Measurements from ENCODE around the gene CYP1A2. TPM values are rescaled to one million over a fixed set of nuclear protein-coding genes. Genes with fewer than 3 reads are reported as not detected.

The CYP1A2 gene
- polyA plus RNA-seq, 1 of the 3 experiments (the other 2 are of a cell fraction), result not detected

DNA sequence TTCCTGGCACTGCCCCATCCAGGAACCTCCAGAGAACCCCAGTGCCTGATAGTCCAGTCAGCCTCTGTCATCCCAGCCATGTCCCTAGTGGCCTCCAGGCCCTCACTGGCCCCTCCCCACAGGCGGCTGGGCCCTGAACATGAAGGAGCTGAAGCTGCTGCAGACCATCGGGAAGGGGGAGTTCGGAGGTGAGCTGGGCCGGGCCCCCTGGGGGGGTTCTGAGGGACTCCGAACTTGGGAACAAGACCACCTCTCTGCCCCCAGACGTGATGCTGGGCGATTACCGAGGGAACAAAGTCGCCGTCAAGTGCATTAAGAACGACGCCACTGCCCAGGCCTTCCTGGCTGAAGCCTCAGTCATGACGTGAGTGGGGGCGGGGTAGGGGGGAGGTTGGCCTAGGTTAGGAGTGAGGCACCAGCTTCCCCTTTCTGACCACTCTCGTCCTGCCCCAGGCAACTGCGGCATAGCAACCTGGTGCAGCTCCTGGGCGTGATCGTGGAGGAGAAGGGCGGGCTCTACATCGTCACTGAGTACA lies 52.0 kb downstream of the CYP1A2 start:
- Histone ChIP-seq H3K4me2 (no peak overlapping the region), H3K9me3 (no peaks in the 10 kb centered on the region), H3K36me3 (replicated peaks in 1 of 2; ENCODE audit: control insufficient read depth in 1 of 2, insufficient read depth in 2 of 2, low read length in 1 of 2) (peaks cover 0 to 55% of the 10 kb centered on the region in 2 experiments), H2AFZ (ENCODE audit: low read depth) (no peak overlapping the region), H3K27me3 (ENCODE audit: insufficient read depth) (no peaks in the 10 kb centered on the region), H3K27ac (ENCODE audit: low read depth in 2 of 2, low read length in 1 of 2) (no peak overlapping the region), H3K4me1 (ENCODE audit: control insufficient read depth in 1 of 2, insufficient read depth in 2 of 2, low read depth in 1 of 2, low read length in 1 of 2) (no peaks in the 10 kb centered on the region), H3K79me2 (ENCODE audit: insufficient read depth) (peaks cover 21% of the 10 kb centered on the region), H3K9me2 (no peaks in the 10 kb centered on the region), H3F3A (replicated peaks; ENCODE audit: insufficient read depth) (no peaks in the 10 kb centered on the region), H3K9ac (no peak overlapping the region), H3K4me3 (ENCODE audit: low read depth in 2 of 2, low read length in 1 of 2) (no peak overlapping the region), H4K20me1 (ENCODE audit: insufficient read depth) (peaks cover 44% of the 10 kb centered on the region)
- DNase-seq, result no peak
- 94% methylated on average over 15 of the region's 20 CpGs for WGBS (ENCODE audit: low lambda C conversion rate)
- CTCF ChIA-PET, result interaction anchor here (0.7 to 3.0 kb wide), 24 partner anchors 7 to 166 kb away, joined by 3 to 43 read pairs (median 5); partner anchors contain the start of genes CPLX3, CSK and LMAN1L
- TF ChIP-seq NRF1 (IDR thresholded peaks at IDR 0.05; ENCODE audit: low read depth, low read length) (no peak), ELF1 (IDR thresholded peaks at IDR 0.05) (no peak), YY1 (IDR thresholded peaks at IDR 0.05; ENCODE audit: low read depth) (no peak), RXRA (IDR thresholded peaks at IDR 0.05; ENCODE audit: borderline replicate concordance, low read depth) (no peak)
- TF ChIP-seq, protein P1, sequence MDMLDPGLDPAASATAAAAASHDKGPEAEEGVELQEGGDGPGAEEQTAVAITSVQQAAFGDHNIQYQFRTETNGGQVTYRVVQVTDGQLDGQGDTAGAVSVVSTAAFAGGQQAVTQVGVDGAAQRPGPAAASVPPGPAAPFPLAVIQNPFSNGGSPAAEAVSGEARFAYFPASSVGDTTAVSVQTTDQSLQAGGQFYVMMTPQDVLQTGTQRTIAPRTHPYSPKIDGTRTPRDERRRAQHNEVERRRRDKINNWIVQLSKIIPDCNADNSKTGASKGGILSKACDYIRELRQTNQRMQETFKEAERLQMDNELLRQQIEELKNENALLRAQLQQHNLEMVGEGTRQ (IDR thresholded peaks at IDR 0.05; ENCODE audit: borderline replicate concordance, low read depth, low read length), result no peak
- POLR2A ChIA-PET, result no interaction called here

DNA sequence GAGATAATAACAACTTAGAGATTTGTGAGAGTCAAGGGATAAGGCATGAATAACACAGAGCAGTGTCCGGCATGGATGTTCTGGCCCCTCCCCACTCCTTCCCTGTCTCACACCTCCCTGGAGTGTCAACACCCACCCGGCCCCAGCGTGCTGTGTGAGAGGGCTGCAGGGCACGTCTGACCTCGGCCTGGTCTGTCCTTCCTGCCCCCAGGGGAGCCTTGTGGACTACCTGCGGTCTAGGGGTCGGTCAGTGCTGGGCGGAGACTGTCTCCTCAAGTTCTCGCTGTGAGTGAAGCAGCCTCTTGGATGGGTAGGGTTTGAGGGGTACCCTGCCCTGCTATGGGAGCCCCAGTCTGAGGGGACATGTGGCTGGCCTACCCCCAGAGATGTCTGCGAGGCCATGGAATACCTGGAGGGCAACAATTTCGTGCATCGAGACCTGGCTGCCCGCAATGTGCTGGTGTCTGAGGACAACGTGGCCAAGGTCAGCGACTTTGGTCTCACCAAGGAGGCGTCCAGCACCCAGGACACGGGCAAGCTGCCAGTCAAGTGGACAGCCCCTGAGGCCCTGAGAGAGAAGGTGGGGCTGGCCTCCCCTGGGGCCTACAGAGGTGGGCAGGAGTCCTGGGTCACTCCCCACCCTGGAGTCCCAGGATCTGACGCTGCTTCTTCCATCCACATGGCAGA lies 52.8 kb downstream of the CYP1A2 start:
- no peaks in the 10 kb centered on the region for H3K9me3 ChIP-seq
- CTCF ChIA-PET, result interaction anchor here (0.8 to 3.0 kb wide), 11 partner anchors 8 to 166 kb away, joined by 3 to 43 read pairs (median 4); partner anchors contain the start of gene CSK
- no peak for DNase-seq
- peaks cover 0 to 55% of the 10 kb centered on the region in 2 experiments for H3K36me3 ChIP-seq (replicated peaks in 1 of 2; ENCODE audit: control insufficient read depth in 1 of 2, insufficient read depth in 2 of 2, low read length in 1 of 2)
- H3K27ac ChIP-seq (ENCODE audit: low read depth in 2 of 2, low read length in 1 of 2), result no peak overlapping the region
- no peak overlapping the region for H3K4me2 ChIP-seq
- H3K27me3 ChIP-seq (ENCODE audit: insufficient read depth), result no peaks in the 10 kb centered on the region
- H3K4me1 ChIP-seq (ENCODE audit: control insufficient read depth in 1 of 2, insufficient read depth in 2 of 2, low read depth in 1 of 2, low read length in 1 of 2), result no peaks in the 10 kb centered on the region
- no peak overlapping the region for H3K4me3 ChIP-seq (ENCODE audit: low read depth in 2 of 2, low read length in 1 of 2)
- no peak overlapping the region for H3K9ac ChIP-seq
- WGBS (ENCODE audit: low lambda C conversion rate), result 85% methylated on average over 8 of the region's 18 CpGs
- POLR2A ChIA-PET, result no interaction called here
- peaks cover 38% of the 10 kb centered on the region for H4K20me1 ChIP-seq (ENCODE audit: insufficient read depth)
- no peak overlapping the region for H2AFZ ChIP-seq (ENCODE audit: low read depth)
- no peaks in the 10 kb centered on the region for H3F3A ChIP-seq (replicated peaks; ENCODE audit: insufficient read depth)
- no peaks in the 10 kb centered on the region for H3K9me2 ChIP-seq
- peaks cover 13% of the 10 kb centered on the region for H3K79me2 ChIP-seq (ENCODE audit: insufficient read depth)
- TF ChIP-seq, protein P2, sequence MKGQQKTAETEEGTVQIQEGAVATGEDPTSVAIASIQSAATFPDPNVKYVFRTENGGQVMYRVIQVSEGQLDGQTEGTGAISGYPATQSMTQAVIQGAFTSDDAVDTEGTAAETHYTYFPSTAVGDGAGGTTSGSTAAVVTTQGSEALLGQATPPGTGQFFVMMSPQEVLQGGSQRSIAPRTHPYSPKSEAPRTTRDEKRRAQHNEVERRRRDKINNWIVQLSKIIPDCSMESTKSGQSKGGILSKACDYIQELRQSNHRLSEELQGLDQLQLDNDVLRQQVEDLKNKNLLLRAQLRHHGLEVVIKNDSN (IDR thresholded peaks at IDR 0.05; ENCODE audit: borderline replicate concordance, low read depth), result no peak
- TF ChIP-seq, protein P3, sequence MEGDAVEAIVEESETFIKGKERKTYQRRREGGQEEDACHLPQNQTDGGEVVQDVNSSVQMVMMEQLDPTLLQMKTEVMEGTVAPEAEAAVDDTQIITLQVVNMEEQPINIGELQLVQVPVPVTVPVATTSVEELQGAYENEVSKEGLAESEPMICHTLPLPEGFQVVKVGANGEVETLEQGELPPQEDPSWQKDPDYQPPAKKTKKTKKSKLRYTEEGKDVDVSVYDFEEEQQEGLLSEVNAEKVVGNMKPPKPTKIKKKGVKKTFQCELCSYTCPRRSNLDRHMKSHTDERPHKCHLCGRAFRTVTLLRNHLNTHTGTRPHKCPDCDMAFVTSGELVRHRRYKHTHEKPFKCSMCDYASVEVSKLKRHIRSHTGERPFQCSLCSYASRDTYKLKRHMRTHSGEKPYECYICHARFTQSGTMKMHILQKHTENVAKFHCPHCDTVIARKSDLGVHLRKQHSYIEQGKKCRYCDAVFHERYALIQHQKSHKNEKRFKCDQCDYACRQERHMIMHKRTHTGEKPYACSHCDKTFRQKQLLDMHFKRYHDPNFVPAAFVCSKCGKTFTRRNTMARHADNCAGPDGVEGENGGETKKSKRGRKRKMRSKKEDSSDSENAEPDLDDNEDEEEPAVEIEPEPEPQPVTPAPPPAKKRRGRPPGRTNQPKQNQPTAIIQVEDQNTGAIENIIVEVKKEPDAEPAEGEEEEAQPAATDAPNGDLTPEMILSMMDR (IDR thresholded peaks at IDR 0.05), result no peak
- TF ChIP-seq MEF2A (IDR thresholded peaks at IDR 0.05; ENCODE audit: borderline replicate concordance, low read depth) (no peak), NRF1 (IDR thresholded peaks at IDR 0.05; ENCODE audit: low read depth, low read length) (no peak), TEAD4 (IDR thresholded peaks at IDR 0.05; ENCODE audit: borderline replicate concordance, insufficient read depth) (no peak), MXI1 (IDR thresholded peaks at IDR 0.05; ENCODE audit: low read depth, low read length) (no peak), GABPA (IDR thresholded peaks at IDR 0.05; ENCODE audit: low read depth) (no peak), FOXJ3 (CRISPR knock-in tag; IDR thresholded peaks at IDR 0.05) (no peak), GATA2 (CRISPR knock-in tag; IDR thresholded peaks at IDR 0.05) (no peak)
- TF ChIP-seq, protein P4, sequence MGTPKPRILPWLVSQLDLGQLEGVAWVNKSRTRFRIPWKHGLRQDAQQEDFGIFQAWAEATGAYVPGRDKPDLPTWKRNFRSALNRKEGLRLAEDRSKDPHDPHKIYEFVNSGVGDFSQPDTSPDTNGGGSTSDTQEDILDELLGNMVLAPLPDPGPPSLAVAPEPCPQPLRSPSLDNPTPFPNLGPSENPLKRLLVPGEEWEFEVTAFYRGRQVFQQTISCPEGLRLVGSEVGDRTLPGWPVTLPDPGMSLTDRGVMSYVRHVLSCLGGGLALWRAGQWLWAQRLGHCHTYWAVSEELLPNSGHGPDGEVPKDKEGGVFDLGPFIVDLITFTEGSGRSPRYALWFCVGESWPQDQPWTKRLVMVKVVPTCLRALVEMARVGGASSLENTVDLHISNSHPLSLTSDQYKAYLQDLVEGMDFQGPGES (IDR thresholded peaks at IDR 0.05; ENCODE audit: low read depth, low read length), result no peak
- TF ChIP-seq, protein P5, sequence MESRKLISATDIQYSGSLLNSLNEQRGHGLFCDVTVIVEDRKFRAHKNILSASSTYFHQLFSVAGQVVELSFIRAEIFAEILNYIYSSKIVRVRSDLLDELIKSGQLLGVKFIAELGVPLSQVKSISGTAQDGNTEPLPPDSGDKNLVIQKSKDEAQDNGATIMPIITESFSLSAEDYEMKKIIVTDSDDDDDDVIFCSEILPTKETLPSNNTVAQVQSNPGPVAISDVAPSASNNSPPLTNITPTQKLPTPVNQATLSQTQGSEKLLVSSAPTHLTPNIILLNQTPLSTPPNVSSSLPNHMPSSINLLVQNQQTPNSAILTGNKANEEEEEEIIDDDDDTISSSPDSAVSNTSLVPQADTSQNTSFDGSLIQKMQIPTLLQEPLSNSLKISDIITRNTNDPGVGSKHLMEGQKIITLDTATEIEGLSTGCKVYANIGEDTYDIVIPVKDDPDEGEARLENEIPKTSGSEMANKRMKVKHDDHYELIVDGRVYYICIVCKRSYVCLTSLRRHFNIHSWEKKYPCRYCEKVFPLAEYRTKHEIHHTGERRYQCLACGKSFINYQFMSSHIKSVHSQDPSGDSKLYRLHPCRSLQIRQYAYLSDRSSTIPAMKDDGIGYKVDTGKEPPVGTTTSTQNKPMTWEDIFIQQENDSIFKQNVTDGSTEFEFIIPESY (IDR thresholded peaks at IDR 0.05; ENCODE audit: borderline replicate concordance, low read depth), result no peak
- TF ChIP-seq, protein P1 (IDR thresholded peaks at IDR 0.05; ENCODE audit: borderline replicate concordance, low read depth, low read length), result no peak

All from SK-N-SH (cell line).